ENCODE data around the gene SGCE. TPM values are rescaled to one million over a fixed set of nuclear protein-coding genes. Genes with fewer than 3 reads are reported as not detected.

The SGCE gene
- total RNA-seq, 1 donor from 2014 or later: 53.6 TPM

DNA sequence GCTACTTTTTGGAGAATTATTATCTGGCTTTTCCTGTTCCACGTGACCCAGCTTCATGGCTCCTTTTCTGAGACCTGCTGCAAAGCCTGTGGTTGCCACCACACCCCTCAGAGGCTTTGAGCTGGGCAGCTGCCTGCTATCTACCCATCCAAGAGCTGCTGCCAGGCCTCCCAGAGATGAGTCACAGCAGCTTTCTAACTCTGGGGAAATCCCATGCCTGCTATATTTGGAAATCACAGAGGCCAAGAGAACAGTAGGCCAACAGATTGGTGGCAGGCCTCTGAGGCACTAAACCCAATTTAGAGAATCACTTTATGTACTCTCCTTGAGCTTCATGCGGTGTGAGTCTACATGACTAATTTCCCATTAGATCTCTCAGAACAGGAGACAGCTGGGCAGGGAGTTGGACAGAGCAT is 35.2 kb downstream of the SGCE start:
- intact Hi-C loops (cut with DNase I): no loop called here
- H3K9me3 ChIP-seq: no peaks in the 10 kb centered on the region
- H3K27me3 ChIP-seq: no peaks in the 10 kb centered on the region
- no peak overlapping the region for H3K27ac ChIP-seq
- H3K36me3 ChIP-seq: peaks cover 0 to 3% of the 10 kb centered on the region in 2 donors
- DNase-seq (ENCODE audit: low spot score in 2 of 2): peak; percentile 22 to 84
- TF ChIP-seq, protein P1, sequence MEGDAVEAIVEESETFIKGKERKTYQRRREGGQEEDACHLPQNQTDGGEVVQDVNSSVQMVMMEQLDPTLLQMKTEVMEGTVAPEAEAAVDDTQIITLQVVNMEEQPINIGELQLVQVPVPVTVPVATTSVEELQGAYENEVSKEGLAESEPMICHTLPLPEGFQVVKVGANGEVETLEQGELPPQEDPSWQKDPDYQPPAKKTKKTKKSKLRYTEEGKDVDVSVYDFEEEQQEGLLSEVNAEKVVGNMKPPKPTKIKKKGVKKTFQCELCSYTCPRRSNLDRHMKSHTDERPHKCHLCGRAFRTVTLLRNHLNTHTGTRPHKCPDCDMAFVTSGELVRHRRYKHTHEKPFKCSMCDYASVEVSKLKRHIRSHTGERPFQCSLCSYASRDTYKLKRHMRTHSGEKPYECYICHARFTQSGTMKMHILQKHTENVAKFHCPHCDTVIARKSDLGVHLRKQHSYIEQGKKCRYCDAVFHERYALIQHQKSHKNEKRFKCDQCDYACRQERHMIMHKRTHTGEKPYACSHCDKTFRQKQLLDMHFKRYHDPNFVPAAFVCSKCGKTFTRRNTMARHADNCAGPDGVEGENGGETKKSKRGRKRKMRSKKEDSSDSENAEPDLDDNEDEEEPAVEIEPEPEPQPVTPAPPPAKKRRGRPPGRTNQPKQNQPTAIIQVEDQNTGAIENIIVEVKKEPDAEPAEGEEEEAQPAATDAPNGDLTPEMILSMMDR (IDR thresholded peaks at IDR 0.05): no peak
- H3K4me1 ChIP-seq: peaks cover 0 to 7% of the 10 kb centered on the region in 2 donors
- no peak overlapping the region for H3K4me3 ChIP-seq

DNA sequence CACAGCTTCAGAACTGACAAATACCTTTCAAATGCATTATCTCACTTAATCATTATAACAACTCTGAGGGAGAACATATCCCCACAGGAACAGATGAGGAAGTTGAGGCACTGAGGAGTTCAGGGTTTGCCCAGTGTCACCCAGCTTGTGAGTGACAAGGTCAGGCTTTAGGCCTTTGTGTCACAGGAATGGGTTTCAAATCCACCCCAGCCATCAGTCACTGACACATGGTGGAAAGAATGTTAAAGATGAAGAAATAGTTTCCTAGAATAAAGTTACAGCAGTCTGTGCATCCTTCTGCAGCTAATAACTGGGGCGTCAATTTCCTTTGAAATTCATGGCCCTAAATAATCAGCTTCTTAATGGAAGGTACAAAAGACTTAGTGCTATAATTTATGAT is 37.8 kb downstream of the SGCE start:
- no peaks in the 10 kb centered on the region for H3K27me3 ChIP-seq
- intact Hi-C loops (cut with DNase I): no loop called here
- H3K9me3 ChIP-seq: no peaks in the 10 kb centered on the region
- peaks cover 0 to 3% of the 10 kb centered on the region in 2 donors for H3K36me3 ChIP-seq
- TF ChIP-seq, protein P1 (IDR thresholded peaks at IDR 0.05): no peak
- H3K4me1 ChIP-seq: peaks cover 0 to 7% of the 10 kb centered on the region in 2 donors
- no peak for DNase-seq (ENCODE audit: low spot score in 2 of 2)
- no peak overlapping the region for H3K4me3 ChIP-seq
- no peak overlapping the region for H3K27ac ChIP-seq

DNA sequence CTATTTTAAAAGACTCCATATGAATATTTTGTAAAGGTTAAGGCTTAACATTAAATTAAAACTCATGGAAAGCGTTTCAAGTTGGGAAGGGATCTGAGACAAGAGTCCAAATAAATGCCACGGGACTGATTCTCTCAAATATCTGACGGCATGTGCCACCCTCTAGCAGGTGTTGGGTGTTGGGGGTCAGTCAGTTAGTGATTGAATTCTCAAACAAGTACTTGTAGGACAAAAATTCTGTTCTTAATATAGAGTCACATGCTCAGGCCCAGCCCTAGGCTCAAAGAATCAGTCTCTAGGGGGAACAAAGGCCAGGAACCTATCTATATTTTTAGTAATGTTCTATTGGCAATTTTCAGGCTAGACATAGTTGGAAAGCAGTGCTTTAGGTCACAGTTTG is 39.1 kb downstream of the SGCE start:
- H3K36me3 ChIP-seq: peaks cover 0 to 3% of the 10 kb centered on the region in 2 donors
- H3K4me1 ChIP-seq: peaks cover 0 to 7% of the 10 kb centered on the region in 2 donors
- TF ChIP-seq, protein P1 (IDR thresholded peaks at IDR 0.05): no peak
- H3K27me3 ChIP-seq: no peaks in the 10 kb centered on the region
- H3K9me3 ChIP-seq: no peaks in the 10 kb centered on the region
- intact Hi-C loops (cut with DNase I): no loop called here
- H3K27ac ChIP-seq: no peak overlapping the region
- H3K4me3 ChIP-seq: no peak overlapping the region
- no peak for DNase-seq (ENCODE audit: low spot score in 2 of 2)

DNA sequence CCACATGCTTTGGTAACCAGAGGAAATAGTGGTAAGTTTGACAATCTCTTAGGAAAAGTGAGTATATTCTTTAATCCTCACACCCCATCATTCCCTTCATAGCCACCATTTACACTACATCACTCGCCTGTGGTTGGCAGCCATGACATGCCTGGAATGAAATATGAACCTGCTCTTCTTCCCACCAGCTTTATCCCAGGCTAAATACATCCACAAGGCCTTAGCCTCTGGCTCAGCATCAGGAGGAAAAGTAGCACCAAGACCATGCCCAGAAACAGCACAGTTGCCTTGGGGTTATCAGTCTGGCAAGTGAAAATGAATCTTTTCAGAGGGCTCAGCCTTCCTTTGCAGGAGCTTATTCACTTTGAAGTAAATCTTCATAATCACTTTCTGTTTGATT is 40.3 kb downstream of the SGCE start:
- H3K4me3 ChIP-seq: no peak overlapping the region
- DNase-seq (ENCODE audit: low spot score in 2 of 2): no peak
- H3K9me3 ChIP-seq: no peaks in the 10 kb centered on the region
- intact Hi-C loops (cut with DNase I): no loop called here
- TF ChIP-seq, protein P1 (IDR thresholded peaks at IDR 0.05): no peak
- H3K27ac ChIP-seq: no peak overlapping the region
- no peaks in the 10 kb centered on the region for H3K27me3 ChIP-seq
- no peaks in the 10 kb centered on the region for H3K4me1 ChIP-seq
- H3K36me3 ChIP-seq: peaks cover 0 to 3% of the 10 kb centered on the region in 2 donors

DNA sequence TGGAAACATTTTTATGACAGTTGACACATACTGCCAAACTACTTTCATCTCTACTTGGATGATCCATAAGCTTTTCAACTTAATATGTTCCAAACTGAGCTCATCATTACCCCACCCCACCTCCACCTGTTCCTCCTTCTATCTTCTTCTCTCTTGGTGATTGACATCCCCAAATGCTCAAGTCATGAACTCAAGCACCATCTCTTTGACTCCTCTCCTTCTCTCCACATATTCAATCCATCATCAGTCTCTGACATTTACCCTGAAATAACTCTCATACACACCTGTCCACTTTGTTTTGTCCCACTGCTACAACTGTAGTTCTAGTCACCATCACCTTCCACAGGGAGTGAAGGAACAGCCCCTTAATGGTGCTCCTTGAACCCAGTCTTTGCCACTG is 43.3 kb downstream of the SGCE start:
- TF ChIP-seq, protein P1 (IDR thresholded peaks at IDR 0.05): no peak
- intact Hi-C loops (cut with DNase I): no loop called here
- no peak for DNase-seq (ENCODE audit: low spot score in 2 of 2)
- Histone ChIP-seq H3K36me3 (no peaks in the 10 kb centered on the region), H3K9me3 (no peaks in the 10 kb centered on the region), H3K27me3 (no peaks in the 10 kb centered on the region), H3K4me3 (no peak overlapping the region), H3K4me1 (no peaks in the 10 kb centered on the region), H3K27ac (no peak overlapping the region)

DNA sequence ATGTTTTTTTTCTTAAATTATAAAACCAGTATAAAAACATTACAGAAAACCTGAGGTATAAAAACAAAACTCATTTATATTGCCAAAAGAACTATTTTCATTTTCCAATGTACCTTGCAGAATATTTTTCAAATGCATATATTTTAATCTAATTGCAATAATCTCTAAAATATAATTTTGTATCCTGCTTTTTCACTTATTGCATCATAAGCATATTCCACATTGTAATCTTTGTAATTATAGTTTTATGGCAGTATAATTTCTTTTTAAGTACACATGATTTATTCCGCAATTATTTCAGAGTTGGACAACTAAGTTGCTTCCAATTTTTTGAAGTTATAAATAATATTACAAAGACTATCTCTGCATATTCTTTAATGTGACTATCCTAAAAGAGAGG is 43.7 kb downstream of the SGCE start:
- DNase-seq (ENCODE audit: low spot score in 2 of 2): no peak
- Histone ChIP-seq H3K27me3 (no peaks in the 10 kb centered on the region), H3K9me3 (no peaks in the 10 kb centered on the region), H3K27ac (no peak overlapping the region), H3K4me3 (no peak overlapping the region), H3K36me3 (no peaks in the 10 kb centered on the region), H3K4me1 (no peaks in the 10 kb centered on the region)
- intact Hi-C loops (cut with DNase I): no loop called here
- TF ChIP-seq, protein P1 (IDR thresholded peaks at IDR 0.05): no peak

All from ascending aorta (tissue), 2 donors.